Thoracic aorta (tissue), 2 donors: Measurements from ENCODE around the gene PSD2. TPM values are rescaled to one million over a fixed set of nuclear protein-coding genes. Genes with fewer than 3 reads are reported as not detected.

Source experiments
- ATAC-seq: fragments of 150-250 bp; one replicate; pipeline ENCODE4 v1.8.0; 2017; ENCODE audit warnings: low read depth; ENCODE audit not compliant: insufficient number of reproducible peaks, low FRiP score
- DNase-seq: peaks from one replicate; pipeline ENCODE4 v3.0.0-alpha.2; 2020; ENCODE audit warnings: low spot score
- H3K27ac ChIP-seq, 2 donors: fragments of 200-600 bp; sonication (generic); 1 replicate in 1 of 2; 2 replicates in 1 of 2; pipeline ENCODE4 v1.5.1; 2016; ENCODE audit warnings: mild to moderate bottlenecking in 2 of 2, moderate library complexity in 2 of 2
- H3K27me3 ChIP-seq: fragments of 200-600 bp; sonication (generic); replicated peaks from 2 replicates; pipeline ENCODE4 v1.6.0; 2016; ENCODE audit warnings: mild to moderate bottlenecking; ENCODE audit not compliant: insufficient read depth
- H3K36me3 ChIP-seq: fragments of 200-600 bp; sonication (generic); one replicate; pipeline ENCODE4 v1.5.1; 2016
- H3K4me1 ChIP-seq, 2 donors: fragments of 200-600 bp; sonication (generic); 1 replicate in 1 of 2; 2 replicates in 1 of 2; pipeline versions ENCODE4 v1.5.1 to v1.6.0; 2016; ENCODE audit warnings: low read depth in 2 of 2, mild to moderate bottlenecking in 1 of 2; ENCODE audit not compliant: control insufficient read depth in 1 of 2
- H3K4me3 ChIP-seq: fragments of 200-600 bp; sonication (generic); 2 replicates; pipeline ENCODE4 v1.5.1; 2016; ENCODE audit warnings: mild to moderate bottlenecking
- H3K9me3 ChIP-seq: fragments of 200-600 bp; sonication (generic); 2 replicates; pipeline ENCODE4 v1.5.1; 2016
- total RNA-seq, 2 donors: library from RNA; depleted of rRNA; stranded (reverse); fragments of >200 nt; gene quantifications; one replicate each; pipeline versions ENCODE4 v1.1.0 to v1.2.3, GENCODE V29; 2016
- TF ChIP-seq, protein P1 (sequence below): fragments of 200-600 bp; sonication (generic); IDR thresholded peaks from one replicate; pipeline ENCODE4 v1.5.1; 2019; ENCODE audit warnings: antibody characterized with exemption

PSD2 gene
- total RNA-seq, 2 donors from 2014 or later = 0.14 to 0.41 TPM

DNA sequence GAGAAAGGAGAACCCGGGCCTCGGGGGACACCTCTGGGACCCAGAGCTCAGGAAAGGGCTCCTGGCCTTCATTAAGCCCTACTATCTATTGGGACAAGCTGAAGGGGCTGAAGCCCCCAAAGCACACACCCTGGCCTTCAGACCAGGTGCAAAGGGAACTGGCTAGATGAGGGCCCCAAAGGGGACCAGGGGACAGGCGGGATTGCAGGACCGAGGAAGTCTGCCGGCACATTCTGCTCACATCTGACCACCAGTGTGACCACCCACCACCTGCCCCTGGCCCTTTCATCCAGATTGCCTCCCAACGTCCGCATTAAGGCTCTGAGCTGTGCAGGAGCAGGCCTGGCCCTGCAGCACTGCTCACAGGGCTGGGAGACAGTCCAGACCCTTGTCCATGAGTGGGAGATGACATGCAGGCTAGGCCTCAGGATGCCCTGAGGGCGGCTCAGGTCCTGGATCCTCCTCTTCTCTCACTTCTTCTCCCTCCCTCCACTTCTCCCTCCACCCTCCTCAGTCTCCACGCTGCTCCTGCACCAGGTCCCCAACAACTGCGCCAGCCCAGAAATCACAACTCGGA, 19.2 kb downstream of the PSD2 start:
- no peaks in the 10 kb centered on the region for H3K36me3 ChIP-seq
- H3K4me1 ChIP-seq = no peaks in the 10 kb centered on the region
- TF ChIP-seq, protein P1, sequence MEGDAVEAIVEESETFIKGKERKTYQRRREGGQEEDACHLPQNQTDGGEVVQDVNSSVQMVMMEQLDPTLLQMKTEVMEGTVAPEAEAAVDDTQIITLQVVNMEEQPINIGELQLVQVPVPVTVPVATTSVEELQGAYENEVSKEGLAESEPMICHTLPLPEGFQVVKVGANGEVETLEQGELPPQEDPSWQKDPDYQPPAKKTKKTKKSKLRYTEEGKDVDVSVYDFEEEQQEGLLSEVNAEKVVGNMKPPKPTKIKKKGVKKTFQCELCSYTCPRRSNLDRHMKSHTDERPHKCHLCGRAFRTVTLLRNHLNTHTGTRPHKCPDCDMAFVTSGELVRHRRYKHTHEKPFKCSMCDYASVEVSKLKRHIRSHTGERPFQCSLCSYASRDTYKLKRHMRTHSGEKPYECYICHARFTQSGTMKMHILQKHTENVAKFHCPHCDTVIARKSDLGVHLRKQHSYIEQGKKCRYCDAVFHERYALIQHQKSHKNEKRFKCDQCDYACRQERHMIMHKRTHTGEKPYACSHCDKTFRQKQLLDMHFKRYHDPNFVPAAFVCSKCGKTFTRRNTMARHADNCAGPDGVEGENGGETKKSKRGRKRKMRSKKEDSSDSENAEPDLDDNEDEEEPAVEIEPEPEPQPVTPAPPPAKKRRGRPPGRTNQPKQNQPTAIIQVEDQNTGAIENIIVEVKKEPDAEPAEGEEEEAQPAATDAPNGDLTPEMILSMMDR = no peak
- H3K9me3 ChIP-seq = no peaks in the 10 kb centered on the region
- no peaks in the 10 kb centered on the region for H3K27me3 ChIP-seq
- H3K4me3 ChIP-seq = no peak overlapping the region
- no peak overlapping the region for H3K27ac ChIP-seq
- DNase-seq = no peak
- ATAC-seq = no peak

DNA sequence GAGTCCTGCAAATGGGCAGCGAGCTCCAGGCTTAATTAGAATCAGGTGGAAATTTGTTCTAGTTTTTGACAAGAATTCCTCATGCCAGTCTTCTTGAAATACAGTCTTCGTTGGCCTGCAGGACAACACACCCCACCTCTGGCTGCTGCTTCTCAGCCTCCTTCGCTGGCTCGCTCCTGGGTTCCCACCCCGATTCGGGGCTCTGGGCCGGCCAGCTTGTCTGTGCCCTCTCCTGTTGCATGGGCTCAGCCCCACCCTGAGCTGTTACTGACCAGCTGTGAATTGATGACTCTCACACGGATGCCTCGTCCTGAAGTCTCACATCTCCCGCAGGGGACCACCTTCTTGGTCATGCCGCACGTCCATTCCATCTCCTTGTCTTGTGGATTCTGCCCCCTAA, 21.0 kb downstream of the PSD2 start:
- DNase-seq (no peak), ATAC-seq (no peak)
- Histone ChIP-seq H3K36me3 (no peaks in the 10 kb centered on the region), H3K4me3 (no peak overlapping the region), H3K27me3 (no peaks in the 10 kb centered on the region), H3K4me1 (no peaks in the 10 kb centered on the region), H3K27ac (no peak overlapping the region), H3K9me3 (no peaks in the 10 kb centered on the region)
- TF ChIP-seq, protein P1 = no peak

DNA sequence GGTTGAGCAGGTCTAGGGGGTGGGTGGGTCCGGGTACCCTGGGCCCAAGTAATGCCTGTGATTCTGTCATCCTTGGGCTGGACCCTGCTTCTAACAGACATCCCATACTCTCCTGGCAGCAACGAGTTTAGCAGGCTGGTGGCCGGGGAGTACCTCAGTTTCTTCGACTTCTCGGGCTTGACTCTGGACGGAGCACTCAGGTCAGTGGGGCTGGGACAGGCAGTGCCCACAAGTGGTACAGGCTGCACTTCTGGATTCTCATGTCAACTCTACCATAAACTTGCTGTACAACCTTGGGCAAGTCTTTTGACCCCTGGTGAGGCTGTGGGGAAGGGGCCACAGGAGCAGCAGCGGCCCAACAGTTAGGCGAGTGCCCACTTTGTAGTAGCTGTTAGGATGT, 21.8 kb downstream of the PSD2 start:
- TF ChIP-seq, protein P1 = no peak
- Histone ChIP-seq H3K27me3 (no peaks in the 10 kb centered on the region), H3K4me1 (no peaks in the 10 kb centered on the region), H3K36me3 (no peaks in the 10 kb centered on the region), H3K9me3 (no peaks in the 10 kb centered on the region), H3K27ac (no peak overlapping the region), H3K4me3 (no peak overlapping the region)
- ATAC-seq (no peak), DNase-seq (no peak)

- no peak overlapping the region for H3K4me3 ChIP-seq
- no peaks in the 10 kb centered on the region for H3K9me3 ChIP-seq
- no peak overlapping the region for H3K27ac ChIP-seq
- H3K4me1 ChIP-seq = no peaks in the 10 kb centered on the region
- DNase-seq (no peak), ATAC-seq (no peak)
- H3K27me3 ChIP-seq = no peaks in the 10 kb centered on the region
- TF ChIP-seq, protein P1 = no peak
- no peaks in the 10 kb centered on the region for H3K36me3 ChIP-seq
Measured at GRCh38 chr5:139817970-139818369, 22.4 kb downstream of the PSD2 start.

DNA sequence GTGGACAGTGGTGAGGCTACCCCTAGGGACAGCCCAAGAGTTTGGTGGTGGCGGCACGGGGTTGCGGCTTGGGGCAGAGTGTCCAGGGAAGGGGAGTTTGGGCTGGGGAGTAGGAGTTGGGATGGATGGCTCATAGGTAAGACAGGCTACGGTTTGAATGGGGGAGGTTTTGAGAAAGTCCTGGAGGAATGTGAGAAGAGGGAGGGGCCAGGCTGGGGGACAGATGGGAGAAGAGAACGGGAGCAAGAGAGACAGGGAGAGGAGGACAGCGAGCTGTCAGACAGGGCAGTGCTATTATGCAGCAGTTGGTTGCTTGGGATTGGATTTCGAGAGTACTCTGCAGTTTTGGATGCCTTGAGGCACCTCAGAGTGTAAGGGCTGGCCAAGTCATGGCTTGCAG, 24.5 kb downstream of the PSD2 start:
- Histone ChIP-seq H3K27ac (no peak overlapping the region), H3K9me3 (no peaks in the 10 kb centered on the region), H3K27me3 (no peaks in the 10 kb centered on the region), H3K36me3 (no peaks in the 10 kb centered on the region), H3K4me1 (no peaks in the 10 kb centered on the region), H3K4me3 (no peak overlapping the region)
- DNase-seq (no peak), ATAC-seq (no peak)
- TF ChIP-seq, protein P1 = no peak
